ENCODE measurements around the gene AKAP3. TPM values are rescaled to one million over a fixed set of nuclear protein-coding genes. Genes with fewer than 3 reads are reported as not detected.

The AKAP3 gene
- total and polyA plus RNA-seq, 2 experiments from 2014 or later, result 5.0 to 20.8 TPM

- no peak for DNase-seq (ENCODE audit: low read depth in 1 of 2, low spot score in 1 of 2)
- TF ChIP-seq CTCF (IDR thresholded peaks at IDR 0.05; ENCODE audit: low read depth, low read length), result no peak
- Histone ChIP-seq H3K27me3 (peaks cover 7% of the 10 kb centered on the region), H3K36me3 (no peaks in the 10 kb centered on the region), H3K4me1 (ENCODE audit: low read depth) (peaks cover 11% of the 10 kb centered on the region), H3K27ac (no peak overlapping the region), H3K4me3 (no peak overlapping the region), H3K9me3 (ENCODE audit: low read depth) (no peaks in the 10 kb centered on the region)
These were observed 3.8 kb downstream of the AKAP3 start for GRCh38 chr12:4645023-4645422.

DNA sequence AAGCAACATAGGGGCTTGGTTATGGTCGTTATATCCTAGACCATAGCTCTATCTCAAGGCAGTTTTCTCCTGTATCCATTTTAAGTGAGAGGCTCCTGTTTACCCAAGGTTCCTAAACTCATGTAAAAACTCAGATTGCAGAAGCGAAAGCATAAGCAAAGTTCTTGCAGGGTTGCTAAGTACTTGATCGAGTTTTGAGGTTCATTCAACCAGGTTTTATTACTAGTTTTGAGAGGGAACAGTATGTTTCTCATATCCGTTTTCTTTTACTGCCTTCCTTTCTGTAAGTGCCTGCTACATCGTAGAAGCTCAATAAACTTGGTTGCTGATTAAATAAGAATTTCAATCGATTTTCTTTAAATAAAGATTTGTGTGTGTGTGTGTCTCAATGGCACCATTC is 5.1 kb downstream of the AKAP3 start:
- Histone ChIP-seq H3K27me3 (peaks cover 7% of the 10 kb centered on the region), H3K27ac (no peak overlapping the region), H3K36me3 (no peaks in the 10 kb centered on the region), H3K4me3 (no peak overlapping the region), H3K4me1 (ENCODE audit: low read depth) (peaks cover 7% of the 10 kb centered on the region), H3K9me3 (ENCODE audit: low read depth) (no peaks in the 10 kb centered on the region)
- no peak for TF ChIP-seq CTCF (IDR thresholded peaks at IDR 0.05; ENCODE audit: low read depth, low read length)
- no peak for DNase-seq (ENCODE audit: low read depth in 1 of 2, low spot score in 1 of 2)

GRCh38 chr12:4630262-4630661 is 18.6 kb downstream of the AKAP3 start:
- no peak overlapping the region for H3K27ac ChIP-seq

GRCh38 chr12:4628406-4628805 is 20.4 kb downstream of the AKAP3 start:
- no peaks in the 10 kb centered on the region for H3K36me3 ChIP-seq
- H3K27ac ChIP-seq, result no peak overlapping the region
- H3K4me1 ChIP-seq (ENCODE audit: low read depth), result no peaks in the 10 kb centered on the region
- no peak for DNase-seq (ENCODE audit: low read depth in 1 of 2, low spot score in 1 of 2)
- H3K4me3 ChIP-seq, result no peak overlapping the region
- H3K27me3 ChIP-seq, result peaks cover 5% of the 10 kb centered on the region
- H3K9me3 ChIP-seq (ENCODE audit: low read depth), result no peaks in the 10 kb centered on the region
- no peak for TF ChIP-seq CTCF (IDR thresholded peaks at IDR 0.05; ENCODE audit: low read depth, low read length)

More at GRCh38 chr12:4630262-4630661, 18.6 kb downstream of the AKAP3 start:
- Histone ChIP-seq H3K4me1 (ENCODE audit: low read depth) (no peaks in the 10 kb centered on the region), H3K27me3 (peaks cover 5% of the 10 kb centered on the region), H3K36me3 (no peaks in the 10 kb centered on the region), H3K9me3 (ENCODE audit: low read depth) (no peaks in the 10 kb centered on the region), H3K4me3 (no peak overlapping the region)
- DNase-seq (ENCODE audit: low read depth in 1 of 2, low spot score in 1 of 2), result no peak
- no peak for TF ChIP-seq CTCF (IDR thresholded peaks at IDR 0.05; ENCODE audit: low read depth, low read length)

- no peak overlapping the region for H3K27ac ChIP-seq
These were observed 22.3 kb downstream of the AKAP3 start for GRCh38 chr12:4626543-4626942.

More at GRCh38 chr12:4626543-4626942, 22.3 kb downstream of the AKAP3 start:
- Histone ChIP-seq H3K9me3 (ENCODE audit: low read depth) (no peaks in the 10 kb centered on the region), H3K4me3 (no peak overlapping the region), H3K4me1 (ENCODE audit: low read depth) (no peaks in the 10 kb centered on the region), H3K36me3 (no peaks in the 10 kb centered on the region), H3K27me3 (peaks cover 5% of the 10 kb centered on the region)
- no peak for TF ChIP-seq CTCF (IDR thresholded peaks at IDR 0.05; ENCODE audit: low read depth, low read length)
- DNase-seq (ENCODE audit: low read depth in 1 of 2, low spot score in 1 of 2), result no peak
